Endothelial cell of umbilical vein (primary cell): Measurements from ENCODE around the gene TENM4.

Experiments used
- EZH2 ChIP-seq: IDR thresholded peaks from 2 replicates; pipeline ENCODE4 v1.6.1; 2012; ENCODE audit warnings: borderline replicate concordance, low read depth, mild to moderate bottlenecking, moderate library complexity, low read length, inconsistent platforms; ENCODE audit not compliant: severe bottlenecking
- FOS ChIP-seq: IDR thresholded peaks from 2 replicates; pipeline ENCODE4 v1.6.1; 2011; ENCODE audit warnings: mild to moderate bottlenecking, low read length, moderate library complexity, borderline replicate concordance; ENCODE audit not compliant: insufficient read depth
- GATA2 ChIP-seq: IDR thresholded peaks from 2 replicates; pipeline ENCODE4 v1.7.0; 2011; ENCODE audit warnings: low read depth, mild to moderate bottlenecking, moderate library complexity, mixed read lengths, low read length; ENCODE audit not compliant: insufficient read length, insufficient read depth
- JUN ChIP-seq: IDR thresholded peaks from 2 replicates; pipeline ENCODE4 v1.6.1; 2011; ENCODE audit warnings: borderline replicate concordance, low read depth; ENCODE audit not compliant: insufficient read length, insufficient read depth
- MYC ChIP-seq: IDR thresholded peaks from one replicate; pipeline ENCODE4 v1.6.1; 2011; ENCODE audit warnings: mild to moderate bottlenecking, low read depth, low read length
- POLR2A ChIP-seq: IDR thresholded peaks from 2 replicates; pipeline ENCODE4 v1.6.1; 2012; ENCODE audit warnings: low read depth, mild to moderate bottlenecking, control low read depth, low read length
- POLR2AphosphoS5 ChIP-seq: IDR thresholded peaks from 2 replicates; pipeline ENCODE4 v1.6.1; 2012; ENCODE audit warnings: low read depth, mild to moderate bottlenecking, control low read depth, low read length, moderate library complexity; ENCODE audit not compliant: insufficient read depth
- TF ChIP-seq, protein P1 (sequence below), 2 donors: IDR thresholded peaks; 1 replicate in 1 of 2; 2 replicates in 1 of 2; pipeline ENCODE4 v1.5.1; 2011; ENCODE audit warnings: low read length in 2 of 2, mild to moderate bottlenecking in 2 of 2, moderate library complexity in 2 of 2, control low read depth in 1 of 2, inconsistent platforms in 1 of 2, low read depth in 1 of 2; ENCODE audit not compliant: insufficient read depth in 1 of 2; ENCODE audit errors: extremely low read depth in 1 of 2
- TF ChIP-seq, protein P2 (sequence below): IDR thresholded peaks from 2 replicates; pipeline ENCODE4 v1.6.1; 2011; ENCODE audit not compliant: insufficient read depth, insufficient read length

DNA sequence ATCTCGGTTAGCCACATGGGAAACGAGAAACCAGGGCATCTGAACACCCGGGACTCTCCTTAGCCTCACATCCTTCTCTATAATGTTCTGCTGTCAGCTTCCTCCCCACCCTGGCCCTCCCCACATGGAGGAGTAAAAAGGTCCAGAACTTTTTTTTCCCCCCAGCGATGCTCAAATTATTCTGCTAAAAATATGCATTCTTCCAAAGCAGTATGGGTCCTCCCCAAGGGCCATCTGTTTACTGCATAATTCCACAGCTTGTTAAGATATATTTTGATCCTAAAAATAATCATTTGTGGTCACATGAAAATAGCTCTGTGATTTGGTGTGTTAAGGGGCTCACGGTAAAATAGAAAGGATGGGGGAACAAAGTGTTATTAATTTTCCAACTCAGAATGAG is 584.6 kb downstream of the TENM4 start:
- TF ChIP-seq POLR2A: no peak
- TF ChIP-seq, protein P1, sequence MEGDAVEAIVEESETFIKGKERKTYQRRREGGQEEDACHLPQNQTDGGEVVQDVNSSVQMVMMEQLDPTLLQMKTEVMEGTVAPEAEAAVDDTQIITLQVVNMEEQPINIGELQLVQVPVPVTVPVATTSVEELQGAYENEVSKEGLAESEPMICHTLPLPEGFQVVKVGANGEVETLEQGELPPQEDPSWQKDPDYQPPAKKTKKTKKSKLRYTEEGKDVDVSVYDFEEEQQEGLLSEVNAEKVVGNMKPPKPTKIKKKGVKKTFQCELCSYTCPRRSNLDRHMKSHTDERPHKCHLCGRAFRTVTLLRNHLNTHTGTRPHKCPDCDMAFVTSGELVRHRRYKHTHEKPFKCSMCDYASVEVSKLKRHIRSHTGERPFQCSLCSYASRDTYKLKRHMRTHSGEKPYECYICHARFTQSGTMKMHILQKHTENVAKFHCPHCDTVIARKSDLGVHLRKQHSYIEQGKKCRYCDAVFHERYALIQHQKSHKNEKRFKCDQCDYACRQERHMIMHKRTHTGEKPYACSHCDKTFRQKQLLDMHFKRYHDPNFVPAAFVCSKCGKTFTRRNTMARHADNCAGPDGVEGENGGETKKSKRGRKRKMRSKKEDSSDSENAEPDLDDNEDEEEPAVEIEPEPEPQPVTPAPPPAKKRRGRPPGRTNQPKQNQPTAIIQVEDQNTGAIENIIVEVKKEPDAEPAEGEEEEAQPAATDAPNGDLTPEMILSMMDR (IDR thresholded peaks at IDR 0.05; ENCODE audit: extremely low read depth in 1 of 2, insufficient read depth in 1 of 2, low read depth in 1 of 2, low read length in 2 of 2): no peak
- no peak for TF ChIP-seq POLR2AphosphoS5
- TF ChIP-seq EZH2: no peak
- TF ChIP-seq MYC: no peak
- TF ChIP-seq, protein P2, sequence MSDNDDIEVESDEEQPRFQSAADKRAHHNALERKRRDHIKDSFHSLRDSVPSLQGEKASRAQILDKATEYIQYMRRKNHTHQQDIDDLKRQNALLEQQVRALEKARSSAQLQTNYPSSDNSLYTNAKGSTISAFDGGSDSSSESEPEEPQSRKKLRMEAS: no peak
- TF ChIP-seq JUN: no peak
- no peak for TF ChIP-seq FOS
- no peak for TF ChIP-seq GATA2
